Measurements from ENCODE around the gene TOX3. TPM values are rescaled to one million over a fixed set of nuclear protein-coding genes. Genes with fewer than 3 reads are reported as not detected.

Gene TOX3
- total and polyA plus RNA-seq, 2 of the 13 experiments (the other 11 are each of a cell fraction or from before 2014, with no cell fraction given): 14.5 to 98.6 TPM

- no peak for TF ChIP-seq PBX3 (CRISPR knock-in tag; IDR thresholded peaks at IDR 0.05; ENCODE audit: borderline replicate concordance)
- no peak for TF ChIP-seq ZNF253 (CRISPR knock-in tag; IDR thresholded peaks at IDR 0.05; ENCODE audit: borderline replicate concordance)
- peak; percentile 69 for TF ChIP-seq HDAC1 (CRISPR knock-in tag; IDR thresholded peaks at IDR 0.05)
- TF ChIP-seq GATA4 (IDR thresholded peaks at IDR 0.05; ENCODE audit: borderline replicate concordance, low read depth): peak; percentile 16
- TF ChIP-seq NFATC3 (CRISPR knock-in tag; IDR thresholded peaks at IDR 0.05): no peak
- no peak for TF ChIP-seq CHD2 (IDR thresholded peaks at IDR 0.05; ENCODE audit: low read depth, low read length)
- TF ChIP-seq HNRNPLL (IDR thresholded peaks at IDR 0.05; ENCODE audit: low read depth, low read length, poor library complexity, severe bottlenecking): no peak
- TF ChIP-seq FOSL1 (CRISPR knock-in tag; IDR thresholded peaks at IDR 0.05; ENCODE audit: borderline replicate concordance): no peak
- TF ChIP-seq IRF1 (CRISPR knock-in tag; IDR thresholded peaks at IDR 0.05; ENCODE audit: low read depth): no peak
- 0 out of 2 replicates have a peak, but pooled peaks have one; percentile 47 for TF ChIP-seq ZHX2 (IDR thresholded peaks at IDR 0.05; ENCODE audit: low read depth)
- no peak for TF ChIP-seq ZHX2 (CRISPR knock-in tag; IDR thresholded peaks at IDR 0.05; ENCODE audit: borderline replicate concordance)
- TF ChIP-seq FOXP4 (CRISPR knock-in tag; IDR thresholded peaks at IDR 0.05): peak; percentile 96
- no peak for TF ChIP-seq PRPF4 (IDR thresholded peaks at IDR 0.05; ENCODE audit: low read depth, low read length, poor library complexity, severe bottlenecking)
- TF ChIP-seq SRSF9 (IDR thresholded peaks at IDR 0.05; ENCODE audit: borderline replicate concordance, insufficient read depth, low read depth, low read length, poor library complexity, severe bottlenecking): no peak
- TF ChIP-seq ZNF746 (CRISPR knock-in tag; IDR thresholded peaks at IDR 0.05): no peak
- TF ChIP-seq ELF3 (CRISPR knock-in tag; IDR thresholded peaks at IDR 0.05): peak; percentile 92
These were observed 31.3 kb upstream of the TOX3 start (continued) for GRCh38 chr16:52578007-52578828.
